Erythroblast (primary cell): Measurements from ENCODE around the gene TRIM63.

Experiments used
- GATA1 ChIP-seq: IDR thresholded peaks from 2 replicates; pipeline ENCODE4 v1.6.1; 2011; ENCODE audit warnings: low read depth, mild to moderate bottlenecking, control low read depth, low read length, moderate library complexity
- POLR2A ChIP-seq: IDR thresholded peaks from 2 replicates; pipeline ENCODE4 v1.6.1; 2011; ENCODE audit warnings: mild to moderate bottlenecking, low read length

DNA sequence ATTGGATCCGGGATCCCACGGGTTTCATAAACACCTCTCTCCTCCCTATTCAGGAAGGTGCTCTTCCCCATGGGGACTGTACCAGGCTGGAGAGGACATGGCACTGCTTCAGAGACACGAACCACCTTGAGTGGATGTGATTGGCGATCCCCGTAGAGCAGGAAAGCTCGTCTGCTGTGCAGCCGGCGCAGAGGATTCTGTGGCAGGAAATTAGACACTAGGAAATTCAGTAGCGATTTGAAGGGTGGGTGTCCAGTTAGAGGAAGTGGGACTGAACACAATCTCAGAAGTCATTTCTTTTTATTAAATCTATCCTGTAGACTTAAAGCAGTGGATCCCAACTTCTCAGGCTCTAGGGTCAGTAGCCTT lies 45.0 kb upstream of the TRIM63 start:
- TF ChIP-seq POLR2A: no peak
- no peak for TF ChIP-seq GATA1
